ENCODE results near the gene SLC6A13. TPM values are rescaled to one million over a fixed set of nuclear protein-coding genes. Genes with fewer than 3 reads are reported as not detected.

SLC6A13 gene
- total and polyA plus RNA-seq, 9 donors, result 0.13 to 6.1 (median 0.75) TPM; not detected in 3

- Histone ChIP-seq H3K36me3 (no peaks in the 10 kb centered on the region), H3K9me3 (no peaks in the 10 kb centered on the region), H3K27me3 (no peaks in the 10 kb centered on the region), H3K4me3 (no peak overlapping the region), H3K4me1 (ENCODE audit: insufficient read depth) (no peaks in the 10 kb centered on the region), H3K27ac (no peak overlapping the region)
- intact Hi-C loops (cut with DNase I), result no loop called here
- no peak for TF ChIP-seq CTCF (IDR thresholded peaks at IDR 0.05)
- TF ChIP-seq EP300 (IDR thresholded peaks at IDR 0.05), result no peak
- TF ChIP-seq POLR2A (IDR thresholded peaks at IDR 0.05), result no peak
- WGBS, 3 donors, result 20 to 33% (median 32%) methylated on average over 10 of the region's 10 CpGs
- no peak for DNase-seq
Observed at GRCh38 chr12:193261-193660, 69.4 kb downstream of the SLC6A13 start.

- no peaks in the 10 kb centered on the region for H3K36me3 ChIP-seq
- no peak for DNase-seq
Observed at GRCh38 chr12:191541-191940, 71.1 kb downstream of the SLC6A13 start.

GRCh38 chr12:190881-191280 lies 71.8 kb downstream of the SLC6A13 start:
- intact Hi-C loops (cut with DNase I), result no loop called here
- no peaks in the 10 kb centered on the region for H3K9me3 ChIP-seq
- no peaks in the 10 kb centered on the region for H3K27me3 ChIP-seq
- H3K36me3 ChIP-seq, result no peaks in the 10 kb centered on the region
- H3K27ac ChIP-seq, result no peak overlapping the region
- no peaks in the 10 kb centered on the region for H3K4me1 ChIP-seq (ENCODE audit: insufficient read depth)
- TF ChIP-seq EP300 (IDR thresholded peaks at IDR 0.05) (no peak), POLR2A (IDR thresholded peaks at IDR 0.05) (no peak), CTCF (IDR thresholded peaks at IDR 0.05) (no peak)
- WGBS, 3 donors, result 76 to 88% (median 78%) methylated on average over 8 of the region's 8 CpGs
- no peak overlapping the region for H3K4me3 ChIP-seq
- no peak for DNase-seq

More at GRCh38 chr12:191541-191940, 71.1 kb downstream of the SLC6A13 start:
- Histone ChIP-seq H3K4me1 (ENCODE audit: insufficient read depth) (no peaks in the 10 kb centered on the region), H3K27me3 (no peaks in the 10 kb centered on the region), H3K4me3 (no peak overlapping the region), H3K27ac (no peak overlapping the region), H3K9me3 (no peaks in the 10 kb centered on the region)
- TF ChIP-seq CTCF (IDR thresholded peaks at IDR 0.05), result no peak
- WGBS, 3 donors, result 78 to 84% (median 80%) methylated on average over 3 of the region's 3 CpGs
- intact Hi-C loops (cut with DNase I), result no loop called here

GRCh38 chr12:189622-189962 lies 73.0 kb downstream of the SLC6A13 start:
- Histone ChIP-seq H3K27me3 (no peaks in the 10 kb centered on the region), H3K4me3 (no peak overlapping the region), H3K4me1 (ENCODE audit: insufficient read depth) (no peaks in the 10 kb centered on the region), H3K36me3 (no peaks in the 10 kb centered on the region), H3K9me3 (no peaks in the 10 kb centered on the region), H3K27ac (no peak overlapping the region)
- TF ChIP-seq POLR2A (IDR thresholded peaks at IDR 0.05) (no peak), CTCF (IDR thresholded peaks at IDR 0.05) (no peak), EP300 (IDR thresholded peaks at IDR 0.05) (no peak)
- 63 to 70% (median 67%) methylated on average over 6 of the region's 6 CpGs for WGBS, 3 donors
- DNase-seq, result no peak
- intact Hi-C loops (cut with DNase I), result no loop called here
